Fibroblast of the aortic adventitia (primary cell): ENCODE data around the gene KANTR. TPM values are rescaled to one million over a fixed set of nuclear protein-coding genes. Genes with fewer than 3 reads are reported as not detected.

Experiments used
- DNase-seq: peaks from one replicate; pipeline ENCODE4 v3.0.0-alpha.2; 2010; ENCODE audit warnings: low read depth
- H3K4me3 ChIP-seq: 2 replicates; pipeline ENCODE4 v1.5.1; 2011; ENCODE audit warnings: low read depth, mild to moderate bottlenecking, control low read depth, low read length, moderate library complexity
- total RNA-seq: library from RNA; depleted of rRNA; stranded (reverse); fragments of >200 nt; gene quantifications from 2 replicates; pipeline ENCODE4 v1.2.3, GENCODE V29; 2012; ENCODE audit warnings: low replicate concordance
- TF ChIP-seq, protein P1 (sequence below): IDR thresholded peaks from 2 replicates; pipeline ENCODE4 v1.5.1; 2011; ENCODE audit warnings: mild to moderate bottlenecking, low read length, control low read depth, inconsistent platforms; ENCODE audit not compliant: insufficient read depth

Gene KANTR
- total RNA-seq, 1 donor: 7.2 TPM

DNA sequence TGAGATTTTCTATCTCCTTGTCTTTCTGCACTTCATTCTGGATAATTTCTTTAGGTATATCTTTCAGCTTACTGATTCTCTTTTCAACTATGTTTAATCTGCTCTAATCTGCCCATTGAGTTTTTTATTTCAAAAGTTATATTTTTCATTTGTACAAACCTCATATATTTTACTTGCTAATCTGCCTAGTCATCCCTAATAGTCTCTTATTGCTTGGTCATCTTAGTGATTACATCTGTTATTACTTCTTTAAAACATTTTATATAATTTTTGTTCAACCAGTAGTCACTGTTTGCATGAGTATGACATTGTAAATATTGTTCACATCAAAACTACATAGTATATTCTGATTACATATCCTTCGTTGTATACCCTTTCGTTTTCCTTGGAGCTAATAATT, 32.4 kb downstream of the KANTR start:
- TF ChIP-seq, protein P1, sequence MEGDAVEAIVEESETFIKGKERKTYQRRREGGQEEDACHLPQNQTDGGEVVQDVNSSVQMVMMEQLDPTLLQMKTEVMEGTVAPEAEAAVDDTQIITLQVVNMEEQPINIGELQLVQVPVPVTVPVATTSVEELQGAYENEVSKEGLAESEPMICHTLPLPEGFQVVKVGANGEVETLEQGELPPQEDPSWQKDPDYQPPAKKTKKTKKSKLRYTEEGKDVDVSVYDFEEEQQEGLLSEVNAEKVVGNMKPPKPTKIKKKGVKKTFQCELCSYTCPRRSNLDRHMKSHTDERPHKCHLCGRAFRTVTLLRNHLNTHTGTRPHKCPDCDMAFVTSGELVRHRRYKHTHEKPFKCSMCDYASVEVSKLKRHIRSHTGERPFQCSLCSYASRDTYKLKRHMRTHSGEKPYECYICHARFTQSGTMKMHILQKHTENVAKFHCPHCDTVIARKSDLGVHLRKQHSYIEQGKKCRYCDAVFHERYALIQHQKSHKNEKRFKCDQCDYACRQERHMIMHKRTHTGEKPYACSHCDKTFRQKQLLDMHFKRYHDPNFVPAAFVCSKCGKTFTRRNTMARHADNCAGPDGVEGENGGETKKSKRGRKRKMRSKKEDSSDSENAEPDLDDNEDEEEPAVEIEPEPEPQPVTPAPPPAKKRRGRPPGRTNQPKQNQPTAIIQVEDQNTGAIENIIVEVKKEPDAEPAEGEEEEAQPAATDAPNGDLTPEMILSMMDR: no peak
- no peak overlapping the region for H3K4me3 ChIP-seq
- no peak for DNase-seq

DNA sequence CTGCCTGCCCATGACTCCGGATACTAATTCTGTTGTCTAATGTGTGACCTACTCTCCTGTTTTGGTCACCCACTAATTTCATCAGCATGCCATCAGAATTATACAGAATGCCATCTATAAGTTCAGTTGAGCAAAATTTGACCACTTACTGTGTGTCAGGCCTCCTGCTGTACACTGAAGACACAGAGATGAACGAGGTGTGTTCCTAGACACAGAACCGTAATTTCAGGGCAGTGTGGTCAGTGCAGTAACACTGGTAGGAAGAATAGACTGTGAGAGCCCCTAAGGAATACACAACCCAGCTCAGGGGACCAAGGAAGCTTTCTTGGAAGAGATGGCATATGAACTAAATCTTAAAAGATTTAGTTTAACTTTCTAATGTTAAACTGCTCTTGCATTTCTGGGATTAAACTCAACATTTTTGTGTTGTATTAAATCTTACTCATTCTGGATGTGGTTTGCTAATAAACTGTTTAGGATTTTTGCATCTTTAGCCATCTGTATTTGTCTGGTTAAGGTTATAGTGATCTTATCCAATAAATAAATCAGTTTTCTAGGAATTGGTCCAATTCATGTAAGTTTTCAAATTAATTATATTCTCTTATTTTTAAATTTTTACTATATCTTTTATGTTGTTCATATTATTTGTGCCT, 34.3 kb downstream of the KANTR start:
- no peak overlapping the region for H3K4me3 ChIP-seq
- TF ChIP-seq, protein P1: no peak
- DNase-seq: no peak

DNA sequence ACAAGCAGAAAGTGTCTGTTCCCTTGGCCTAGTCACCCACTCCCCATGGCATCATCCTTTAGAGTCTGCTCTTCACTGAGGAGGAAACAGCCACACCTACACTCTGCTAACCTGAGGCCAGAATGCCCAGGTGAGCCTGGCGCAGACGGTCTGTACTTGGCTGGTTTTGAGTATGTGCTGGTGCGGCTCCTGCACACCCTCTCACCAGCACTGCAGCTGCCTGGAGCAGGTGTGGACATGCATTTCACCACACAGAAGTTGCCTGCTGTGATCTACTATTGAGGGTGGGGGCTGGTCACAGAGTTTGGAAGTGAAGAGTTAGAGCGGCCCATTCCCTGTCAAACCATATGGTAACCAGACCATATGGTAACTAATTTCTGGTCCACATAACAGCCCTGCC, 39.5 kb downstream of the KANTR start:
- TF ChIP-seq, protein P1: no peak

DNA sequence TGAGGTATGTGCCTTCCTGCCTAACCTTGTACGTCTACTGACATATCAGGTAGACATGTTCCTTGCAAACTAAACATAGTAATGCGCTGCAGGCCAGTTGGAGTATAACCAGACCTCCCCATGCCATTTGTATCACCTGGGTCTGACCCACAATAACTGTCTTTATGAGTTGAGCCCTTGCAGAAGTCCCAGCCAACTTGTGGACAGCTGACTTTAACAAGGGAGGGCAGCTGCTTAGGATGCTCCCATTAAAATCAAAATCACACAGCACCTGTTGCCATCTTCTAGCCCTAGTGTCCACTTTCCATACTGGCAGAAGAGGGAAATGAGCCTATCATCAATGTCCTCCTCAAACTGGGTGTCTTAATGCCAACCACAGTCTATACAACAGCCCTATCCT, 41.6 kb downstream of the KANTR start:
- DNase-seq: no peak
- no peak overlapping the region for H3K4me3 ChIP-seq
- TF ChIP-seq, protein P1: no peak

More for the DNA sequence above, 39.5 kb downstream of the KANTR start:
- no peak overlapping the region for H3K4me3 ChIP-seq
- DNase-seq: no peak

DNA sequence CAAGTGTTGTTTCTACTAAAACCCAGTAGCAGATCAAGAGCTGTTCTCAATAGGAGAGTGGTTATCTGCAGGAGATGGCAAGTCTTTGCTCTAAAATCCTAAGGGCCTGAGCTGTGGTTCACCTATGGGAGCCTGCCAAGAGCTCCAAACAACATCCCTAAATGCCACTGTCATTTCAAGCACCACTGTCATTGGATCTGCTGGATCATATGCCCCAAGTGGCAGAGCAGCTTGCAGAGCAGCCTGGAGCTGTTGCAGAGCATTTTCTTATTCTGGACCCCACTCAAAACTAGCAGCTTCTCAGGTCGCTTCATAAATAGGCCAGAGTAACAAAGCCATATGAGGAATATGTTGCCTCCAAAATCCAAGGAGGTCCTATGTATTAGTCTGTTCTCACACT, 59.6 kb downstream of the KANTR start:
- DNase-seq: no peak
- no peak overlapping the region for H3K4me3 ChIP-seq
- TF ChIP-seq, protein P1: no peak

DNA sequence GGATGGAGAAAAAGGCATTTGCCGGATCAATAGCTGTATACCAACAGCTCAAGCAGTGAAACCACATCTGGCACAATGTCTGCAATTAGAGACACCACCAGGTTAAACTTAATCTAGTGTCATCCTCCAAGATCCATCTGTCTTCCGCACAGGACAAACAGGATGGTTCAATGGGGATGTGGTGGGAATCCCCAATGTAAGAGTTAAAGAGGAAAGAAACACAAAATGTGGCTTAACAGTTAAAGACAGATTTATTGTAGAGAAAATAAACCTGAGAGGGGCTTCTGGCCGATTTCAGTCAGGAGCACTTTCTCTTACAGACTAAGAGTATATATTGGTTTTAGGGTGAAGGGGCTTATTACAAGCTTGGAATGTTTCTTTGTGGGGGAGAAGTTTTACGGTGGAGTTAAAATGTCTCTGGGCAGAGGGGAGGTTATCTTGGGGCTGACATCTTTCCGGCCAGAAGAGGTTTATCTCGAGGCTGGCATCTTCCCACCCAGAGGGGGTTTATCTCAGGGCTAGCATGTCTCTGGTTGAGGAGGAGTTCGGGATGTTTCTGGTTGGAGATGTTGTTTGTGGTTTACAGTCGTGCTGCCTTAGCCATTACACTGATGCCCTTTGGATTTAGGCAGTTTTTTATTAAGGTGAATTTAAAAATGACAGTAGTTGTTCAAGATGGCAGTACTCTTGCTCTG, 61.7 kb downstream of the KANTR start:
- no peak for DNase-seq
- TF ChIP-seq, protein P1: no peak
- H3K4me3 ChIP-seq: no peak overlapping the region
